ENCODE data around the gene SLC25A13. TPM values are rescaled to one million over a fixed set of nuclear protein-coding genes. Genes with fewer than 3 reads are reported as not detected.

SLC25A13 gene
- total RNA-seq, 1 donor from 2014 or later: 47.4 TPM

GRCh38 chr7:96238474-96238873, 83.4 kb downstream of the SLC25A13 start:
- Mint-ChIP-seq H3K27me3 (ENCODE audit: low read depth) (no peaks in the 10 kb centered on the region), H3K4me1 (peaks cover 50% of the 10 kb centered on the region), H3K36me3 (no peaks in the 10 kb centered on the region), H3K4me3 (no peak overlapping the region), H3K9me3 (no peaks in the 10 kb centered on the region), H3K27ac (peak overlapping the region; percentile 85)
- TF ChIP-seq, protein P1, sequence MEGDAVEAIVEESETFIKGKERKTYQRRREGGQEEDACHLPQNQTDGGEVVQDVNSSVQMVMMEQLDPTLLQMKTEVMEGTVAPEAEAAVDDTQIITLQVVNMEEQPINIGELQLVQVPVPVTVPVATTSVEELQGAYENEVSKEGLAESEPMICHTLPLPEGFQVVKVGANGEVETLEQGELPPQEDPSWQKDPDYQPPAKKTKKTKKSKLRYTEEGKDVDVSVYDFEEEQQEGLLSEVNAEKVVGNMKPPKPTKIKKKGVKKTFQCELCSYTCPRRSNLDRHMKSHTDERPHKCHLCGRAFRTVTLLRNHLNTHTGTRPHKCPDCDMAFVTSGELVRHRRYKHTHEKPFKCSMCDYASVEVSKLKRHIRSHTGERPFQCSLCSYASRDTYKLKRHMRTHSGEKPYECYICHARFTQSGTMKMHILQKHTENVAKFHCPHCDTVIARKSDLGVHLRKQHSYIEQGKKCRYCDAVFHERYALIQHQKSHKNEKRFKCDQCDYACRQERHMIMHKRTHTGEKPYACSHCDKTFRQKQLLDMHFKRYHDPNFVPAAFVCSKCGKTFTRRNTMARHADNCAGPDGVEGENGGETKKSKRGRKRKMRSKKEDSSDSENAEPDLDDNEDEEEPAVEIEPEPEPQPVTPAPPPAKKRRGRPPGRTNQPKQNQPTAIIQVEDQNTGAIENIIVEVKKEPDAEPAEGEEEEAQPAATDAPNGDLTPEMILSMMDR (IDR thresholded peaks at IDR 0.05; ENCODE audit: unreplicated experiment): no peak
- DNase-seq (ENCODE audit: low spot score in 2 of 2, unreplicated experiment in 2 of 2): no peak

- peaks cover 2% of the 10 kb centered on the region for H3K36me3 Mint-ChIP-seq
- H3K27me3 Mint-ChIP-seq (ENCODE audit: low read depth): no peaks in the 10 kb centered on the region
- H3K27ac Mint-ChIP-seq: no peak overlapping the region
- DNase-seq (ENCODE audit: low spot score in 2 of 2, unreplicated experiment in 2 of 2): no peak
- H3K4me3 Mint-ChIP-seq: no peak overlapping the region
- peaks cover 2% of the 10 kb centered on the region for H3K9me3 Mint-ChIP-seq
- H3K4me1 Mint-ChIP-seq: peaks cover 49% of the 10 kb centered on the region
- TF ChIP-seq, protein P1 (IDR thresholded peaks at IDR 0.05; ENCODE audit: unreplicated experiment): no peak
These were observed 84.9 kb downstream of the SLC25A13 start for GRCh38 chr7:96237040-96237439.

- Mint-ChIP-seq H3K4me1 (peaks cover 49% of the 10 kb centered on the region), H3K27ac (peak overlapping the region; percentile 72), H3K4me3 (no peak overlapping the region), H3K36me3 (peaks cover 8% of the 10 kb centered on the region), H3K9me3 (peaks cover 6% of the 10 kb centered on the region), H3K27me3 (ENCODE audit: low read depth) (no peaks in the 10 kb centered on the region)
- TF ChIP-seq, protein P1 (IDR thresholded peaks at IDR 0.05; ENCODE audit: unreplicated experiment): no peak
- DNase-seq (ENCODE audit: low spot score in 2 of 2, unreplicated experiment in 2 of 2): peak in 1 of 2 experiments; percentile 55
These were observed 85.5 kb downstream of the SLC25A13 start for GRCh38 chr7:96236198-96237039.

DNA sequence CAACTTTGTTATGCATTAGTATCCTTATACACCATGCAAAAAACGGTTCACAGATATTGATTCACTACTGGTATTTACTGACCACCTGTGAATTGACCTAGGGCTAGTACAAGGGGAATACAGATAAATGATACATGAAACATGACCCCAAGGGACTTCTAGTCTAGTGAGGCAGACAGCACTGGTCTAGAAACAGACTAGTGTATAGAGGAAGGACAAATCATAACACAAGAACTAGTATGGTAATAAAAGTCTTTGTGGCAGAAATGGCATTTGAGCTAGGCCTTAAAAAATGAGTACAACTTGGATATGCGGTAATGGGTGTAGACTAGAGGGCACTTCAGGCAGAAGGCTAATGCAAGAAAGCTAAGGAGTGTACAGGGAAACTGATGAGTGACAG, 86.6 kb downstream of the SLC25A13 start:
- Mint-ChIP-seq H3K4me1 (peaks cover 49% of the 10 kb centered on the region), H3K27ac (peak overlapping the region; percentile 21), H3K9me3 (peaks cover 6% of the 10 kb centered on the region), H3K27me3 (ENCODE audit: low read depth) (no peaks in the 10 kb centered on the region), H3K36me3 (peaks cover 17% of the 10 kb centered on the region), H3K4me3 (no peak overlapping the region)
- no peak for DNase-seq (ENCODE audit: low spot score in 2 of 2, unreplicated experiment in 2 of 2)
- TF ChIP-seq, protein P1 (IDR thresholded peaks at IDR 0.05; ENCODE audit: unreplicated experiment): no peak

DNA sequence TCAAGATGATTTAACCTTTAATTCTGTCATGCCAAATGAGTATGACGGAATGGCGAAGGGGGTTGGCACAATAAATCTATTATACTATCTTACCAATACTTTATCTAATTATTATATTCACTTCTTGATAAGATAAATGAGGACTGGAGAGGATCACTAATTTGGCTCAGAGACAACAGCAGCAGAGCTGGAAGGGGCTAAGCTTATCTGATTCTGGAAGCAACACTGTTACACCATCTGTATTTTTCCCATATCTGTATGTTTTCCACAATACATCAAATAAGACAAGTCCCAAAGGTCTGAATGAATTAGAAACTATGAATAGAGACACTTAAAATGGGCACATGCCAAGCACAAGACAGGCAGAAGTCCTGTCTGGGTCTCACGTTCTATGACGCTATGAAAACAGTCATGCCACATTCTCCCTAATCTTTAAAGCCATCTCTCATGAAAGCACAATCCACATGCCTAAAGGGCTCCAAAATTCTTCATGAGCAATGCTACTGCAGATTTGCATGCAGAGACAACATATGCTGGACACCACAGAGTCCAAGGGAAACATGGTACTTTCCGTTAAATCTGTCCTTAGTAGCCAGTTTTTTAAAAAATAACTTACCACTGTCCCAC, 88.3 kb downstream of the SLC25A13 start:
- TF ChIP-seq, protein P1 (IDR thresholded peaks at IDR 0.05; ENCODE audit: unreplicated experiment): no peak
- H3K27ac Mint-ChIP-seq: no peak overlapping the region
- DNase-seq (ENCODE audit: low spot score in 2 of 2, unreplicated experiment in 2 of 2): no peak
- peaks cover 30% of the 10 kb centered on the region for H3K36me3 Mint-ChIP-seq
- no peak overlapping the region for H3K4me3 Mint-ChIP-seq
- H3K4me1 Mint-ChIP-seq: peaks cover 45% of the 10 kb centered on the region
- H3K27me3 Mint-ChIP-seq (ENCODE audit: low read depth): no peaks in the 10 kb centered on the region
- H3K9me3 Mint-ChIP-seq: peaks cover 11% of the 10 kb centered on the region
